GM12874 (cell line): ENCODE results near the gene PCDHA5.

Experiments
- CTCF ChIP-seq: IDR thresholded peaks from 2 replicates; pipeline ENCODE4 v1.5.1; 2011; ENCODE audit warnings: low read depth, mild to moderate bottlenecking, control low read depth, low read length, moderate library complexity; ENCODE audit not compliant: insufficient read depth

The PCDHA5 gene

GRCh38 chr5:140800816-140801493 is 20.5 kb upstream of the PCDHA5 start, which contains the start of gene PCDHA3:
PCDHA3 (plus strand) TSS chr5:140801057.
- no peak for TF ChIP-seq CTCF

- TF ChIP-seq CTCF = no peak
Observed at GRCh38 chr5:140801494-140801841, 19.9 kb upstream of the PCDHA5 start.

GRCh38 chr5:140802781-140803271 is 18.6 kb upstream of the PCDHA5 start:
- TF ChIP-seq CTCF = no peak

GRCh38 chr5:140806834-140807775 is 14.3 kb upstream of the PCDHA5 start, which contains the start of gene PCDHA4:
PCDHA4 (plus strand) TSS chr5:140807068.
- TF ChIP-seq CTCF = peak; percentile 41; the same call in 1 of the 2 replicates

- no peak for TF ChIP-seq CTCF
Observed at GRCh38 chr5:140808889-140809291, 12.5 kb upstream of the PCDHA5 start.

GRCh38 chr5:140822281-140822629 is 842 bp downstream of the PCDHA5 start:
- no peak for TF ChIP-seq CTCF

- no peak for TF ChIP-seq CTCF
Observed at GRCh38 chr5:140823475-140823874, 2.1 kb downstream of the PCDHA5 start.
